HEK293 (cell line): Measurements from ENCODE around the gene THSD4.

Experiments
- INSM2 ChIP-seq: fragments of 450-650 bp; formaldehyde crosslinking; IDR thresholded peaks from 2 replicates; pipeline ENCODE4 v1.5.1; 2016; ENCODE audit warnings: missing biosample characterization, missing genetic modification characterization
- TCF7L2 ChIP-seq: IDR thresholded peaks from 2 replicates; pipeline ENCODE4 v1.6.1; 2011; ENCODE audit warnings: low read depth, mild to moderate bottlenecking, inconsistent platforms, low read length, moderate library complexity, borderline replicate concordance
- TRIM28 ChIP-seq: IDR thresholded peaks from 2 replicates; pipeline ENCODE4 v1.6.1; 2011; ENCODE audit warnings: low read length, control low read depth, borderline replicate concordance
- YY1 ChIP-seq: fragments of 450-650 bp; formaldehyde crosslinking; IDR thresholded peaks from 2 replicates; pipeline ENCODE4 v1.5.1; 2018; ENCODE audit warnings: missing biosample characterization, missing genetic modification characterization
- ZBTB20 ChIP-seq: fragments of 450-650 bp; formaldehyde crosslinking; IDR thresholded peaks from 2 replicates; pipeline ENCODE4 v1.5.1; 2016; ENCODE audit warnings: missing biosample characterization, missing genetic modification characterization
- ZNF133 ChIP-seq: fragments of 450-650 bp; formaldehyde crosslinking; IDR thresholded peaks from 2 replicates; pipeline ENCODE4 v1.5.1; 2016; ENCODE audit warnings: missing biosample characterization, missing genetic modification characterization
- ZNF138 ChIP-seq: fragments of 450-650 bp; formaldehyde crosslinking; IDR thresholded peaks from 2 replicates; pipeline ENCODE4 v1.5.1; 2016; ENCODE audit warnings: missing biosample characterization, missing genetic modification characterization, borderline replicate concordance
- ZNF274 ChIP-seq, 2 experiments: fragments of 200-500 bp in 1 of 2; fragments of 450-650 bp in 1 of 2; sonication (Bioruptor generic) in 1 of 2; formaldehyde crosslinking in 1 of 2; IDR thresholded peaks; 2 replicates each; pipeline versions ENCODE4 v1.5.1 to v1.6.1; 2014 to 2016; ENCODE audit warnings: borderline replicate concordance in 1 of 2, inconsistent platforms in 1 of 2, low read length in 1 of 2, missing biosample characterization in 1 of 2, missing genetic modification characterization in 1 of 2
- ZNF350 ChIP-seq: fragments of 450-650 bp; formaldehyde crosslinking; IDR thresholded peaks from 2 replicates; pipeline ENCODE4 v1.5.0; 2017; ENCODE audit warnings: missing biosample characterization, mild to moderate bottlenecking, missing genetic modification characterization
- ZNF549 ChIP-seq: fragments of 450-650 bp; IDR thresholded peaks from 2 replicates; pipeline ENCODE4 v1.5.1; 2018; ENCODE audit warnings: missing biosample characterization, missing genetic modification characterization, mild to moderate bottlenecking, inconsistent platforms, moderate library complexity
- ZNF76 ChIP-seq: fragments of 450-650 bp; formaldehyde crosslinking; IDR thresholded peaks from 2 replicates; pipeline ENCODE4; 2016; ENCODE audit warnings: low read depth, missing biosample characterization, missing genetic modification characterization, borderline replicate concordance
- ZSCAN30 ChIP-seq: fragments of 450-650 bp; IDR thresholded peaks from 2 replicates; pipeline ENCODE4 v1.5.1; 2018; ENCODE audit warnings: missing biosample characterization, mild to moderate bottlenecking, missing genetic modification characterization, moderate library complexity
- TF ChIP-seq, protein P1 (sequence below): fragments of 450-650 bp; formaldehyde crosslinking; IDR thresholded peaks from 2 replicates; pipeline ENCODE4 v1.5.1; 2016; ENCODE audit warnings: missing biosample characterization, missing genetic modification characterization

- TF ChIP-seq, protein P1, sequence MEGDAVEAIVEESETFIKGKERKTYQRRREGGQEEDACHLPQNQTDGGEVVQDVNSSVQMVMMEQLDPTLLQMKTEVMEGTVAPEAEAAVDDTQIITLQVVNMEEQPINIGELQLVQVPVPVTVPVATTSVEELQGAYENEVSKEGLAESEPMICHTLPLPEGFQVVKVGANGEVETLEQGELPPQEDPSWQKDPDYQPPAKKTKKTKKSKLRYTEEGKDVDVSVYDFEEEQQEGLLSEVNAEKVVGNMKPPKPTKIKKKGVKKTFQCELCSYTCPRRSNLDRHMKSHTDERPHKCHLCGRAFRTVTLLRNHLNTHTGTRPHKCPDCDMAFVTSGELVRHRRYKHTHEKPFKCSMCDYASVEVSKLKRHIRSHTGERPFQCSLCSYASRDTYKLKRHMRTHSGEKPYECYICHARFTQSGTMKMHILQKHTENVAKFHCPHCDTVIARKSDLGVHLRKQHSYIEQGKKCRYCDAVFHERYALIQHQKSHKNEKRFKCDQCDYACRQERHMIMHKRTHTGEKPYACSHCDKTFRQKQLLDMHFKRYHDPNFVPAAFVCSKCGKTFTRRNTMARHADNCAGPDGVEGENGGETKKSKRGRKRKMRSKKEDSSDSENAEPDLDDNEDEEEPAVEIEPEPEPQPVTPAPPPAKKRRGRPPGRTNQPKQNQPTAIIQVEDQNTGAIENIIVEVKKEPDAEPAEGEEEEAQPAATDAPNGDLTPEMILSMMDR = no peak
- no peak for TF ChIP-seq ZNF350 (tag by site-specific recombination)
- no peak for TF ChIP-seq TRIM28
- no peak for TF ChIP-seq ZNF274 (IDR thresholded peaks at IDR 0.05; ENCODE audit: low read length)
- no peak for TF ChIP-seq ZNF274 (tag by site-specific recombination; IDR thresholded peaks at IDR 0.05; ENCODE audit: borderline replicate concordance)
- no peak for TF ChIP-seq ZNF76 (tag by site-specific recombination)
- no peak for TF ChIP-seq ZNF138 (tag by site-specific recombination)
- TF ChIP-seq ZNF133 (tag by site-specific recombination) = no peak
- no peak for TF ChIP-seq TCF7L2
- no peak for TF ChIP-seq INSM2 (tag by site-specific recombination)
- no peak for TF ChIP-seq ZBTB20 (tag by site-specific recombination)
- TF ChIP-seq ZSCAN30 (tag by site-specific recombination) = no peak
- no peak for TF ChIP-seq ZNF549 (tag by site-specific recombination)
- TF ChIP-seq YY1 (tag by site-specific recombination) = no peak
Measured at GRCh38 chr15:71785996-71786395, 670.7 kb downstream of the THSD4 start.
